GM04504 (cell line): ENCODE data around the gene MEIOB.

Experiments
- DNase-seq: peaks from one replicate; pipeline ENCODE4 v3.0.0-alpha.2; 2012; ENCODE audit warnings: low read depth

The MEIOB gene

GRCh38 chr16:1828645-1829410 lies 43.1 kb downstream of the MEIOB start:
- no peak for DNase-seq

GRCh38 chr16:1826691-1827573 lies 45.0 kb downstream of the MEIOB start, which contains the start of the genes FAHD1 and HAGH:
FAHD1 (plus strand) TSS chr16:1827206; CDS start chr16:1827239, 33 bp downstream.
HAGH (minus strand) TSS chr16:1826825; CDS start chr16:1826787, 38 bp downstream.
- peak; percentile 89 for DNase-seq

GRCh38 chr16:1825864-1826690 lies 45.9 kb downstream of the MEIOB start:
- no peak for DNase-seq

- no peak for DNase-seq
Observed at GRCh38 chr16:1825381-1825863, 46.5 kb downstream of the MEIOB start.

- DNase-seq, result no peak
Observed at GRCh38 chr16:1823821-1824220, 48.1 kb downstream of the MEIOB start.

GRCh38 chr16:1822801-1823200 lies 49.2 kb downstream of the MEIOB start:
- no peak for DNase-seq

GRCh38 chr16:1821861-1822611 lies 49.9 kb downstream of the MEIOB start:
- no peak for DNase-seq

GRCh38 chr16:1820946-1821290 lies 51.0 kb downstream of the MEIOB start:
- DNase-seq, result no peak

- no peak for DNase-seq
Observed at GRCh38 chr16:1820096-1820945, 51.6 kb downstream of the MEIOB start.

- no peak for DNase-seq
Observed at GRCh38 chr16:1819611-1820010, 52.4 kb downstream of the MEIOB start.

GRCh38 chr16:1818873-1819525 lies 53.0 kb downstream of the MEIOB start:
- no peak for DNase-seq

GRCh38 chr16:1818204-1818872 lies 53.6 kb downstream of the MEIOB start:
- DNase-seq, result no peak

GRCh38 chr16:1817716-1818115 lies 54.2 kb downstream of the MEIOB start:
- no peak for DNase-seq

- DNase-seq, result no peak
Observed at GRCh38 chr16:1817276-1817589, 54.7 kb downstream of the MEIOB start.

- DNase-seq, result no peak
Observed at GRCh38 chr16:1816396-1817275, 55.3 kb downstream of the MEIOB start.

GRCh38 chr16:1815461-1815860 lies 56.5 kb downstream of the MEIOB start:
- DNase-seq, result no peak

- no peak for DNase-seq
Observed at GRCh38 chr16:1812732-1813163, 59.2 kb downstream of the MEIOB start.

GRCh38 chr16:1810536-1810935 lies 61.4 kb downstream of the MEIOB start:
- no peak for DNase-seq
